HFF-Myc (cell line): ENCODE measurements around the gene ALPP.
"Not testable (repeated sequence)": the region's sequence is repeated elsewhere in the genome, so short reads cannot be mapped to it uniquely, and the experiment has no call there.

ENCODE experiments used
- DNase-seq: peaks from one replicate; pipeline ENCODE4 v3.0.0-alpha.2; 2011; ENCODE audit warnings: low read depth; ENCODE audit errors: extremely low read depth
- H3K4me3 ChIP-seq: replicated peaks from 2 replicates; pipeline ENCODE4 v1.5.1; 2011; ENCODE audit warnings: low read depth, mild to moderate bottlenecking, control low read depth, low read length
- TF ChIP-seq, protein P1 (sequence below): IDR thresholded peaks from 2 replicates; pipeline ENCODE4 v1.5.1; 2012; ENCODE audit warnings: mild to moderate bottlenecking, low read depth, low read length, control low read depth; ENCODE audit errors: missing control alignments

Gene ALPP

DNA sequence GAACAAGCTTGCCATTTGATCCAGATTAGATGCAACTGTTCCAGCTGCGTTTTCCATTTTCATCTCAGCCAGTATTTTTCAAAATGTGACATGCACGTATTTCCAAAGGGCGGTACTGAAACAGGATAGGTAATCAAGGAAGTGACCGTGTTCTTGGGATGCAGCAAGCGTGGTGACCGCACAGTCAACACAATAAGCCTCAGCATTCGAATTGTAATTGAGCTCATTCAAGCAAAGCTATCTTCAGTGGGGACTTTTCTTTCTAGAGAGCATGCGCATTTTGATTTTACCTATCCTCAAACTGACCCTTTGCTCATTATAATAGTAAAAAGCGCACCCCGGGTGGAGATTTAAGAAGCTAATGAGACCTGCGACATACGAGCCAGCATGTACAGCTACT lies 3.4 kb upstream of the ALPP start:
- no peak for DNase-seq
- H3K4me3 ChIP-seq = no peak overlapping the region
- TF ChIP-seq, protein P1, sequence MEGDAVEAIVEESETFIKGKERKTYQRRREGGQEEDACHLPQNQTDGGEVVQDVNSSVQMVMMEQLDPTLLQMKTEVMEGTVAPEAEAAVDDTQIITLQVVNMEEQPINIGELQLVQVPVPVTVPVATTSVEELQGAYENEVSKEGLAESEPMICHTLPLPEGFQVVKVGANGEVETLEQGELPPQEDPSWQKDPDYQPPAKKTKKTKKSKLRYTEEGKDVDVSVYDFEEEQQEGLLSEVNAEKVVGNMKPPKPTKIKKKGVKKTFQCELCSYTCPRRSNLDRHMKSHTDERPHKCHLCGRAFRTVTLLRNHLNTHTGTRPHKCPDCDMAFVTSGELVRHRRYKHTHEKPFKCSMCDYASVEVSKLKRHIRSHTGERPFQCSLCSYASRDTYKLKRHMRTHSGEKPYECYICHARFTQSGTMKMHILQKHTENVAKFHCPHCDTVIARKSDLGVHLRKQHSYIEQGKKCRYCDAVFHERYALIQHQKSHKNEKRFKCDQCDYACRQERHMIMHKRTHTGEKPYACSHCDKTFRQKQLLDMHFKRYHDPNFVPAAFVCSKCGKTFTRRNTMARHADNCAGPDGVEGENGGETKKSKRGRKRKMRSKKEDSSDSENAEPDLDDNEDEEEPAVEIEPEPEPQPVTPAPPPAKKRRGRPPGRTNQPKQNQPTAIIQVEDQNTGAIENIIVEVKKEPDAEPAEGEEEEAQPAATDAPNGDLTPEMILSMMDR = no peak

DNA sequence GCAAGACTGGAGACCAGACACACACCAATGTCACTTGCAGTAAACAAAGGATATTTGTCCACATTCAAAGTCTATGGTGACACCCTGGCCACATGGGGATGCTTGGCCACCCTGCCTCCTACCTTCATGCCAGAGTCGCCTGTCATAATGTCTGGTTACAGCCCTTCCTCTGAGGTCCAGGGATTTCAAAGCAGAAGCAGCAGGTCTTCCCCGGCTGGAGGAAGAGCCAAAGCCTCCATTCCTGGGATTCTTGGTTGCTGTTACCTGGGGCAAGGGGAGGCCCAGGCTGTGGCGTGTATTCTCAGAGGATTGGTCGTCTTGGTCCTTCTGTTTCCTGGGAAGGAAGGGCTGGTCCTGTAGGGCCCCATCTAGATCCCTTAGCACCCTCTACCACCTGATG lies 2.3 kb upstream of the ALPP start:
- TF ChIP-seq, protein P1 = no peak
- DNase-seq = no peak
- no peak overlapping the region for H3K4me3 ChIP-seq

DNA sequence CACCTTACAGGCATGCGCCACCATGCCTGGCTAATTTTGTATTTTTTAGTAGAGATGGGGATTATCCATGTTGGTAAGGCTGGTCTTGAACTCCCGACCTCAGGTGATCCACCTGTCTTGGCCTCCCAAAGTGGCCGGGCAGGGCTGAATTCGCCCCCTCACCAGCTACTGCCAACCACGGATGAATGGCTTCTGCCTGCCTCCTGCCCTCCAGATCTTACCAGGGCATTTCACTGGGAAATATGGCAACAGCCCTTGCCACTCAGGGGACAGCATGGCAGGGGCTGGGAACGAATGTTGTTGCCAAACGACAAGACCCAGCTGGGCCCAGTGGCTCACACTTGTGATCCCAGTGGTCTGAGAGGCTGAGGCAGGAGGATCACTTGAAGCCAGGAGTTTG lies 1.8 kb upstream of the ALPP start:
- TF ChIP-seq, protein P1 = no peak
- no peak overlapping the region for H3K4me3 ChIP-seq
- no peak for DNase-seq

DNA sequence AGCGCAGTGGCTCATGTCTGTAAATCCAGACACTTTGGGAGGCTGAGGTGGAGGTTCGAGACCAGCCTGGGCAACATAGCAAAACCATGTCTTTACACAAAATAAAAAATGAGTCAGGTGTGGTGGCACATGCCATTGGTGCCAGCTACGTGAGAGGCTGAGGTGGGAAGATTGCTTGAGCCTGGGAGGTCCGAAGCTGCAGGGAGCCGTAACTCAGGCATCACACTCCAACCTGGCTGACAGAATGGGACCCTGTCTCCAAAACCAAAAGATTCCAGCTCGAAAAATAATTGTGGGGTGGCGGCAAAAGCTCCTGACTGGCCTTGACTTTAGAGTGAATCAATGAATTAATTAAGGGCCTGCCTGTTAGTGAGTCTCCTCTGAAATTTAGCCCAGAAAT lies 1.2 kb upstream of the ALPP start:
- no peak for DNase-seq
- TF ChIP-seq, protein P1 = no peak

DNA sequence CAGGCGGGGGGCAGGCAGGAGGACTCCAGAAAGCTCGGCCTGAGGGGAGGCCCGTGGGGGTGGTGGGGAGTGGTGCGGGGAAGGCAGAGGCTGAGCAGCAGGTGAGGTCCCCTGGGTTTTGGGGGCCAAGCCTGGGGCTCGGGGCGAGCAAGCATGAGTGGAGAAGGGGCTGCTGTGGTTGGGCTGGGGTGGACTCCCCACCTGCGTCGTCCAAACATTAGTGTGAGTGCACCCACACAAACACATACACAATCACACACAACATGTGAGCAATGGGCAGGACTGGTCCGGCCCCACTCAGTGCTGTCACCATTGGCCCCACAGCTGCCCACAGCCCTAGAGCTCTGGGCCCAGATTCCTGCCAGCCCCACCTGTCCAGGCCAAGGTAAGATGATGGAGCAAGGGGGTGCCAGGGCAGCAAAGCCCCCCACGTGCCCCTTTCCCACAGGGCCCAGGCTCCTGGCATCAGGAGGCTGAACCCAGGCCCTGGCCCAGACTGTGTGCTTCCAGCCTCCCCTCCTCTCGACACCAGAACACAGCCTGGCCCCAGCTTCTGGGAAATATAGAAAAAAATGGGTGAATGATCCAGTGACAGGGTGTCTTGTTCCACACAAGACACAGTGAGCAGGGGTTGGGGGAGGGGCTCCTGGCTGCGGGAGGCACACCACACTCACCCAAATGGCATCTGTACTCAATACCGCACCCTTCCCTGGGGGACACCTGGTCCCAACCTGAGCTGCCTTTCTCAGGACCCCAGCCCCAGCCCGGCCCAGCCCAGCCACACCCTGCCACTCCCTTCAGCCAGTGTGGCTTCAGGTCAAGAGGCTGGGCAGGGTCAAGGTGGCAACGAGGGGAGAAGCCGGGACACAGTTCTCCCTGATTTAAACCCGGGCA lies 463 bp upstream of the ALPP start:
- DNase-seq = no peak

More for the DNA sequence above, 1.2 kb upstream of the ALPP start:
- no peak overlapping the region for H3K4me3 ChIP-seq

DNA sequence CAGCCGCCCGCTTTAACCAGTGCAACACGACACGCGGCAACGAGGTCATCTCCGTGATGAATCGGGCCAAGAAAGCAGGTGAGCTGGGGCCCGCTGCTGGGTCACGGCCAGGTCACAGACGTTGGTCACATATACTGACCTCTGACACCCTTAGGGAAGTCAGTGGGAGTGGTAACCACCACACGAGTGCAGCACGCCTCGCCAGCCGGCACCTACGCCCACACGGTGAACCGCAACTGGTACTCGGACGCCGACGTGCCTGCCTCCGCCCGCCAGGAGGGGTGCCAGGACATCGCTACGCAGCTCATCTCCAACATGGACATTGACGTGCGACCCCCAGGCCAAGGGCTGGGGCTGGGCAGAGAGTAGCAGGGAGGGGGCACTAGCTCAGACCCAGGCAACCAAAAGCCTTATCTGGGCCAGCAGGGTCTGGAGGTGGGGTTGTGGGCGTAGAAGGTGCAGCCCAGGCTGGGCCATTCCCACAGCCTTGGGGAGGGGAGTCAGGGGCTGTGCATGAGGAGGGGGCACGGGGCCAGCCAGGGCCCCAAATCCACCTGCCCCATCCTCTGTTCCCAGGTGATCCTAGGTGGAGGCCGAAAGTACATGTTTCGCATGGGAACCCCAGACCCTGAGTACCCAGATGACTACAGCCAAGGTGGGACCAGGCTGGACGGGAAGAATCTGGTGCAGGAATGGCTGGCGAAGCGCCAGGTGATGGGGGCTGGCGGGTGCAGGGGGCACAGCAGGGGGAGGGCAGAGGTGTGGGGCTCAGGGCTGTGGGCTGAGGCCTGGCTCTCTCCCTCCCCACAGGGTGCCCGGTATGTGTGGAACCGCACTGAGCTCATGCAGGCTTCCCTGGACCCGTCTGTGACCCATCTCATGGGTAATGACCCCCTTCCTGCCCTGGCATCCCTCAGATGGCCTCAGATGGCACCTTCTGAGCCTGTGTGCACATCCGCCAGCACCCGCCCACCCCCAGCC lies 1.3 kb downstream of the ALPP start:
- DNase-seq, H3K4me3 ChIP-seq: not testable (repeated sequence)

More for the DNA sequence above, 463 bp upstream of the ALPP start:
- H3K4me3 ChIP-seq = no peak overlapping the region
- TF ChIP-seq, protein P1 = no peak

DNA sequence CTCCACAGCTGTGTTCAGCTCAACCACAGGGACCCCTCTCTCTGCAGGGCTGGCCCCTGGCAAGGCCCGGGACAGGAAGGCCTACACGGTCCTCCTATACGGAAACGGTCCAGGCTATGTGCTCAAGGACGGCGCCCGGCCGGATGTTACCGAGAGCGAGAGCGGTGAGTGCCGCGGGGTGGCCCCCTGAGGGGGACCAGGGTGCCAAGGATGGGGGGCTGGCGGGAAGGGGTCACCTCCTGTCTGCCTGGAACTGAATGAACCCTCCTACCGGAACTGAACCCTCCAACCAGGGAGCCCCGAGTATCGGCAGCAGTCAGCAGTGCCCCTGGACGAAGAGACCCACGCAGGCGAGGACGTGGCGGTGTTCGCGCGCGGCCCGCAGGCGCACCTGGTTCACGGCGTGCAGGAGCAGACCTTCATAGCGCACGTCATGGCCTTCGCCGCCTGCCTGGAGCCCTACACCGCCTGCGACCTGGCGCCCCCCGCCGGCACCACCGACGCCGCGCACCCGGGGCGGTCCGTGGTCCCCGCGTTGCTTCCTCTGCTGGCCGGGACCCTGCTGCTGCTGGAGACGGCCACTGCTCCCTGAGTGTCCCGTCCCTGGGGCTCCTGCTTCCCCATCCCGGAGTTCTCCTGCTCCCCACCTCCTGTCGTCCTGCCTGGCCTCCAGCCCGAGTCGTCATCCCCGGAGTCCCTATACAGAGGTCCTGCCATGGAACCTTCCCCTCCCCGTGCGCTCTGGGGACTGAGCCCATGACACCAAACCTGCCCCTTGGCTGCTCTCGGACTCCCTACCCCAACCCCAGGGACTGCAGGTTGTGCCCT lies 2.9 kb downstream of the ALPP start:
- not testable (repeated sequence) for H3K4me3 ChIP-seq, DNase-seq
